DMS153 (cell line): ENCODE measurements around the gene NUDCD3.

Experiments used
- DNase-seq: peaks from one replicate; lab custom pipeline; 2025; lab: John Stamatoyannopoulos, UW

The NUDCD3 gene

GRCh38 chr7:44477938-44478337 lies 12.5 kb downstream of the NUDCD3 start:
- no peak for DNase-seq

- DNase-seq = peak; percentile 65
Measured at GRCh38 chr7:44477063-44477830, 13.2 kb downstream of the NUDCD3 start.

GRCh38 chr7:44476313-44476712 lies 14.1 kb downstream of the NUDCD3 start:
- no peak for DNase-seq

GRCh38 chr7:44473295-44473694 lies 17.2 kb downstream of the NUDCD3 start:
- no peak for DNase-seq

- no peak for DNase-seq
Measured at GRCh38 chr7:44472843-44473242, 17.6 kb downstream of the NUDCD3 start.

GRCh38 chr7:44471850-44472249 lies 18.6 kb downstream of the NUDCD3 start:
- peak; percentile 8 for DNase-seq

- DNase-seq = peak; percentile 69
Measured at GRCh38 chr7:44471436-44471835, 19.0 kb downstream of the NUDCD3 start.

GRCh38 chr7:44470628-44471245 lies 19.7 kb downstream of the NUDCD3 start:
- no peak for DNase-seq

GRCh38 chr7:44470135-44470479 lies 20.4 kb downstream of the NUDCD3 start:
- DNase-seq = no peak

GRCh38 chr7:44469461-44470134 lies 20.9 kb downstream of the NUDCD3 start:
- DNase-seq = no peak

- DNase-seq = no peak
Measured at GRCh38 chr7:44467217-44467548, 23.3 kb downstream of the NUDCD3 start.

- no peak for DNase-seq
Measured at GRCh38 chr7:44466300-44467216, 23.9 kb downstream of the NUDCD3 start.

- DNase-seq = no peak
Measured at GRCh38 chr7:44465490-44465889, 25.0 kb downstream of the NUDCD3 start.

GRCh38 chr7:44463169-44463808 lies 27.2 kb downstream of the NUDCD3 start:
- DNase-seq = no peak

GRCh38 chr7:44461387-44461786 lies 29.1 kb downstream of the NUDCD3 start:
- no peak for DNase-seq

GRCh38 chr7:44460325-44460724 lies 30.1 kb downstream of the NUDCD3 start:
- no peak for DNase-seq

- DNase-seq = no peak
Measured at GRCh38 chr7:44455155-44455554, 35.3 kb downstream of the NUDCD3 start.

- no peak for DNase-seq
Measured at GRCh38 chr7:44454348-44454747, 36.1 kb downstream of the NUDCD3 start.

GRCh38 chr7:44451123-44451522 lies 39.3 kb downstream of the NUDCD3 start:
- no peak for DNase-seq

GRCh38 chr7:44449584-44449928 lies 40.9 kb downstream of the NUDCD3 start:
- no peak for DNase-seq

GRCh38 chr7:44448922-44449583 lies 41.4 kb downstream of the NUDCD3 start:
- DNase-seq = no peak
